NCI-H460 (cell line): ENCODE measurements around the gene TRABD2B. TPM values are rescaled to one million over a fixed set of nuclear protein-coding genes. Genes with fewer than 3 reads are reported as not detected.

Experiments used
- DNase-seq: peaks from one replicate; pipeline ENCODE4 v3.0.0-alpha.2; 2016; ENCODE audit warnings: low read depth; ENCODE audit errors: extremely low read depth
- total RNA-seq: library from RNA; depleted of rRNA; stranded (reverse); fragments of >200 nt; shearing (Covaris generic); gene quantifications from 2 replicates; pipeline ENCODE4 v1.2.3, GENCODE V29; 2014

Gene TRABD2B
- total RNA-seq, 1 experiment from 2014 or later: 1.3 TPM

GRCh38 chr1:47886141-47886540 lies 111.0 kb downstream of the TRABD2B start:
- DNase-seq: no peak

- DNase-seq: no peak
Observed at GRCh38 chr1:47885062-47885830, 111.9 kb downstream of the TRABD2B start.

- DNase-seq: no peak
Observed at GRCh38 chr1:47883963-47884362, 113.2 kb downstream of the TRABD2B start.

- no peak for DNase-seq
Observed at GRCh38 chr1:47881505-47882442, 115.4 kb downstream of the TRABD2B start.

GRCh38 chr1:47876587-47876963 lies 120.6 kb downstream of the TRABD2B start:
- no peak for DNase-seq

- no peak for DNase-seq
Observed at GRCh38 chr1:47875831-47876586, 121.2 kb downstream of the TRABD2B start.

GRCh38 chr1:47875036-47875435 lies 122.1 kb downstream of the TRABD2B start:
- no peak for DNase-seq

GRCh38 chr1:47873337-47873736 lies 123.8 kb downstream of the TRABD2B start:
- DNase-seq: no peak

- DNase-seq: no peak
Observed at GRCh38 chr1:47872886-47873285, 124.3 kb downstream of the TRABD2B start.

- DNase-seq: no peak
Observed at GRCh38 chr1:47871799-47872353, 125.3 kb downstream of the TRABD2B start.

GRCh38 chr1:47870946-47871676 lies 126.1 kb downstream of the TRABD2B start:
- no peak for DNase-seq

- DNase-seq: no peak
Observed at GRCh38 chr1:47870480-47870879, 126.7 kb downstream of the TRABD2B start.

GRCh38 chr1:47868348-47868676 lies 128.9 kb downstream of the TRABD2B start:
- DNase-seq: no peak

- no peak for DNase-seq
Observed at GRCh38 chr1:47867438-47868347, 129.5 kb downstream of the TRABD2B start.

- no peak for DNase-seq
Observed at GRCh38 chr1:47866601-47867437, 130.4 kb downstream of the TRABD2B start.

GRCh38 chr1:47865881-47866535 lies 131.2 kb downstream of the TRABD2B start:
- no peak for DNase-seq

- DNase-seq: no peak
Observed at GRCh38 chr1:47859092-47859743, 138.0 kb downstream of the TRABD2B start.
